NCI-H2107 (cell line): ENCODE results near the gene CCDC183.
"Not testable (repeated sequence)": the region's sequence is repeated elsewhere in the genome, so short reads cannot be mapped to it uniquely, and the experiment has no call there.

Experiments used
- DNase-seq: peaks from one replicate; lab custom pipeline; 2025; lab: John Stamatoyannopoulos, UW

The CCDC183 gene

GRCh38 chr9:136802321-136802720 is 6.2 kb downstream of the CCDC183 start:
- no peak for DNase-seq

- not testable (repeated sequence) for DNase-seq
Measured at GRCh38 chr9:136803009-136803550, 6.9 kb downstream of the CCDC183 start.

- no peak for DNase-seq
Measured at GRCh38 chr9:136803551-136804508, 7.7 kb downstream of the CCDC183 start.

GRCh38 chr9:136804509-136805206 is 8.5 kb downstream of the CCDC183 start:
- no peak for DNase-seq

- no peak for DNase-seq
Measured at GRCh38 chr9:136805207-136805740, 9.1 kb downstream of the CCDC183 start.

GRCh38 chr9:136806067-136806466 is 9.9 kb downstream of the CCDC183 start:
- DNase-seq, result no peak

GRCh38 chr9:136806631-136807201 is 10.6 kb downstream of the CCDC183 start:
- no peak for DNase-seq

- DNase-seq, result peak; percentile 73
Measured at GRCh38 chr9:136807281-136808074, 11.3 kb downstream of the CCDC183 start, which contains the start of gene RABL6. RABL6 (plus strand) TSS chr9:136807948; CDS start chr9:136808197, 249 bp downstream.

- DNase-seq, result no peak
Measured at GRCh38 chr9:136808075-136808805, 12.1 kb downstream of the CCDC183 start.

GRCh38 chr9:136808806-136809158 is 12.6 kb downstream of the CCDC183 start:
- DNase-seq, result no peak

- DNase-seq, result no peak
Measured at GRCh38 chr9:136814725-136815421, 18.7 kb downstream of the CCDC183 start.

GRCh38 chr9:136815422-136815782 is 19.3 kb downstream of the CCDC183 start:
- DNase-seq, result no peak

GRCh38 chr9:136820971-136821825 is 25.1 kb downstream of the CCDC183 start:
- no peak for DNase-seq

- DNase-seq, result no peak
Measured at GRCh38 chr9:136821826-136822544, 25.8 kb downstream of the CCDC183 start.

GRCh38 chr9:136823136-136824046 is 27.3 kb downstream of the CCDC183 start:
- no peak for DNase-seq

- DNase-seq, result no peak
Measured at GRCh38 chr9:136824496-136825225, 28.5 kb downstream of the CCDC183 start.
